Activated CD8-positive, alpha-beta T cell treated with anti-CD3 and anti-CD28 coated beads for 36 hours (primary cell): ENCODE data around the gene TM9SF1. TPM values are rescaled to one million over a fixed set of nuclear protein-coding genes. Genes with fewer than 3 reads are reported as not detected.
A peak's percentile ranks its signal among the peaks of the same experiment; 100 is the strongest.

Experiments
- ATAC-seq: fragments of 200-7000 bp; cut with Tn5 transposase; one replicate; pipeline ENCODE4 v1.10.0; 2021; ENCODE audit warnings: mild to moderate bottlenecking, moderate library complexity
- CTCF ChIA-PET: fragments of 350-600 bp; sonication (Branson Sonifier 250); formaldehyde crosslinking; loops from one replicate; lab custom pipeline; 2021; ENCODE audit warnings: antibody characterized with exemption; lab: Charles Lee
- POLR2A ChIA-PET: fragments of 350-600 bp; sonication (Branson Sonifier 250); formaldehyde crosslinking; loops from one replicate; lab custom pipeline; 2021; ENCODE audit warnings: antibody characterized with exemption; lab: Charles Lee
- DNase-seq: peaks from one replicate; pipeline ENCODE4 v3.0.0-alpha.2; 2020
- H3K27ac Mint-ChIP-seq: one replicate; pipeline ENCODE4 v1.8.0; 2021; ENCODE audit warnings: mild to moderate bottlenecking, mixed read lengths
- H3K27me3 Mint-ChIP-seq: one replicate; pipeline ENCODE4 v1.8.0; 2021; ENCODE audit warnings: mixed read lengths
- H3K36me3 Mint-ChIP-seq: one replicate; pipeline ENCODE4 v1.8.0; 2021; ENCODE audit warnings: low read depth, mixed read lengths
- H3K4me1 Mint-ChIP-seq: one replicate; pipeline ENCODE4 v1.8.0; 2021; ENCODE audit warnings: low read depth, mixed read lengths
- H3K4me3 Mint-ChIP-seq: one replicate; pipeline ENCODE4 v1.8.0; 2021; ENCODE audit warnings: mild to moderate bottlenecking, moderate library complexity, mixed read lengths
- H3K9me3 Mint-ChIP-seq: one replicate; pipeline ENCODE4 v1.8.0; 2021; ENCODE audit warnings: mixed read lengths
- intact Hi-C: fragments of 100-400 bp; cut with micrococcal nuclease; formaldehyde crosslinking; loops from one replicate; pipeline ENCODE4 v1.10.0; 2022
- total RNA-seq, 2 experiments: library from RNA; stranded (reverse); gene quantifications; one replicate each; pipeline ENCODE4 v1.2.3, GENCODE V29; 2021
- TF ChIP-seq, protein P1 (sequence below): fragments of 200-600 bp; IDR thresholded peaks from one replicate; pipeline ENCODE4 v1.8.0; 2022; ENCODE audit warnings: antibody characterized with exemption, mild to moderate bottlenecking

Gene TM9SF1
- total RNA-seq, 2 experiments from 2014 or later, result 16.3 to 18.0 TPM

DNA sequence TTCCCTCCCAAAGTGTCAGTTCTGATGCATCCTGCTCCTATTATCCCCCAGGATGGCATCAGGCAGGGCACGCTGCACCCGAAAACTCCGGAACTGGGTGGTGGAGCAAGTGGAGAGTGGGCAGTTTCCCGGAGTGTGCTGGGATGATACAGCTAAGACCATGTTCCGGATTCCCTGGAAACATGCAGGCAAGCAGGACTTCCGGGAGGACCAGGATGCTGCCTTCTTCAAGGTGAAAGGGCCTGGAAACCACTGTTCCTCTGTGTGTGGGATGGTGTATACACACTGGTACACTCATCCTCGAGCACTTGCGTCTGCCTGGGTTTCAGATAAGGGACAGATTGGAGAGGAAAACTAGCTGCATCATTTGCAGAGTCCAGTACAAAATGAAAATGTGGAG is 33.1 kb downstream of the TM9SF1 start:
- CTCF ChIA-PET, result interaction anchor here (0.9 to 5.0 kb wide), 18 partner anchors 8 to 269 kb away, joined by 3 to 91 read pairs (median 10); partner anchors contain the start of genes DCAF11, EMC9, IPO4 and MDP1
- Mint-ChIP-seq H3K4me3 (peak overlapping the region; percentile 91), H3K4me1 (peaks cover 39% of the 10 kb centered on the region), H3K9me3 (no peaks in the 10 kb centered on the region), H3K36me3 (peaks cover 61% of the 10 kb centered on the region), H3K27me3 (no peaks in the 10 kb centered on the region), H3K27ac (peak overlapping the region; percentile 99)
- POLR2A ChIA-PET, result interaction anchor here (0.6 to 7.3 kb wide), 21 partner anchors 10 to 81 kb away, joined by 3 to 178 read pairs (median 14); partner anchors contain the start of genes CHMP4A, DCAF11, EMC9 and IPO4
- ATAC-seq (no peak), DNase-seq (peak; percentile 49)
- TF ChIP-seq, protein P1, sequence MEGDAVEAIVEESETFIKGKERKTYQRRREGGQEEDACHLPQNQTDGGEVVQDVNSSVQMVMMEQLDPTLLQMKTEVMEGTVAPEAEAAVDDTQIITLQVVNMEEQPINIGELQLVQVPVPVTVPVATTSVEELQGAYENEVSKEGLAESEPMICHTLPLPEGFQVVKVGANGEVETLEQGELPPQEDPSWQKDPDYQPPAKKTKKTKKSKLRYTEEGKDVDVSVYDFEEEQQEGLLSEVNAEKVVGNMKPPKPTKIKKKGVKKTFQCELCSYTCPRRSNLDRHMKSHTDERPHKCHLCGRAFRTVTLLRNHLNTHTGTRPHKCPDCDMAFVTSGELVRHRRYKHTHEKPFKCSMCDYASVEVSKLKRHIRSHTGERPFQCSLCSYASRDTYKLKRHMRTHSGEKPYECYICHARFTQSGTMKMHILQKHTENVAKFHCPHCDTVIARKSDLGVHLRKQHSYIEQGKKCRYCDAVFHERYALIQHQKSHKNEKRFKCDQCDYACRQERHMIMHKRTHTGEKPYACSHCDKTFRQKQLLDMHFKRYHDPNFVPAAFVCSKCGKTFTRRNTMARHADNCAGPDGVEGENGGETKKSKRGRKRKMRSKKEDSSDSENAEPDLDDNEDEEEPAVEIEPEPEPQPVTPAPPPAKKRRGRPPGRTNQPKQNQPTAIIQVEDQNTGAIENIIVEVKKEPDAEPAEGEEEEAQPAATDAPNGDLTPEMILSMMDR, result no peak
- intact Hi-C loops, result no loop called here

DNA sequence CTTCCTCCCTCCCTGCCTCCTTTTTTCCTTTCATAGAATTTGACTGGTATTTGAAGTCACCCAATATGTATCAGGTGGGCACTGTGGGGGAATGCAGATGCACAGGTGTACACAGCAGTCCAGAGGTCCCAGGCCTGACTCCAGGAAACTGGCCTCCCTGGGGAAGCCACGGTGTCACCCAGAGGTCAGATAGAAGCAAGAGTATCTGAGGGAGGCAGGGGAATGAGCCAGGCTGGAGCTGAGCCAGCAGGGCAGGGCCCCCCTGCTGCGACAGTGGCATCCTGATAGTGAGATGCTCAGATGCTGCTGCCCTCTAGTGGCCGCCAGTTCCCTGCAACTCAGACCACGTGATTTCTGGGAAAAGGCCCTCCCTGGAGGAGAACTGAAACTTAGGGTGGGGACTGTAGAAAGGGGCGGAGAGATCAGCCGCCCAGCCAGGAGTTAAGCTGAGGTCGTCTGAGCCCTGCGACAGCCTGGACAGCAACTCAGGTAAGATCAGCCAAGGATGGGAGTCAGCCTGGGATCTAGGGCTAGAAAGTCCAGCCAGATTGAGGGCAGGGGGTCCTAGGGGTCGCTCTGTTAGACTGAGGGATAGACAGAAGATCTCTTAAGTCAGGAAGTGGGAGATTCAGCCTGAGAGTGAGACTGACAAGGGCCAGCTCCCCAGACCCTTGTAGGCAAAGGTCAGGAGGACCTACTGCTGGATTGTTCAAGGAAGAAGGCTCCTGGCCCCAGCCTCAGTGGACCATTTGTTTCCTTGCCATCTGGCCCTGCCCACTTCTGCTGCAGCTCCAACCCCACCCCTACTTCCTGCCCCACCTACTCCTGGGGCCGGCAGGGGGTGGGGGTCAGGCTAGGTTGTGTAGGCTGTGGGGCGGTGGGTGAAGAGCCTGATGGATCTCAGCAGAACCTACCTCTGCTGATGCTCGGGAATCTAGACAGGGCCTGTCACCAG is 34.1 kb downstream of the TM9SF1 start, which contains the start of gene IRF9:
Gene IRF9, plus strand, starts transcription at position 416 of the 955 bp plus-strand sequence. CDS start 880 bp downstream, outside the sequence.
- ChIA-PET POLR2A (interaction anchor here (0.5 to 7.3 kb wide), 32 partner anchors 11 to 269 kb away, joined by 3 to 178 read pairs (median 6); partner anchors contain the start of genes CBLN3, CHMP4A, DCAF11 and EMC9), CTCF (interaction anchor here (0.6 to 5.0 kb wide), 42 partner anchors 9 to 270 kb away, joined by 3 to 91 read pairs (median 6); partner anchors contain the start of genes CIDEB, DCAF11, DHRS1 and EMC9)
- peak; percentile 88 for ATAC-seq
- Mint-ChIP-seq H3K27me3 (no peaks in the 10 kb centered on the region), H3K4me1 (peaks cover 39% of the 10 kb centered on the region), H3K9me3 (no peaks in the 10 kb centered on the region), H3K36me3 (peaks cover 66% of the 10 kb centered on the region), H3K27ac (peak within 1 kb of the TSS; percentile 99), H3K4me3 (peak within 1 kb of the TSS; percentile 91)
- intact Hi-C loops, result no loop called here
- TF ChIP-seq, protein P1, result peak; percentile 81
- peak; percentile 99 for DNase-seq

DNA sequence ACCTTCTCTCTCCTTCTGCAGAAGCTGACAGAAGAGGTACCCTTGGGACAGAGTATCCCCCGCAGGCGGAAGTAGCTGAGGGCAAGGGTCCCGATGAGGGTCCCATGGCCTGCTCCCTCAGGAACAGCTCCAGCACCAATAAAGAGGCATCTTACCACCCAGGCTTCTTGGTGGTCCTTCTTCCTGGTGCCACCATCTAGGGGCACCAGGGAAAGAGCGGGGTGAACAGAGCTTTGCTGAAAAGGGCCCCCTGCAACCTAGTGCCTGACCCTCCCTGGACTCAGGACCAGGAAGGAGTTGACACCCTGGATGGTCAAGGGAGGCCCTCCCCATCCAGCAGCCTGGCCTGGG is 34.8 kb downstream of the TM9SF1 start:
- DNase-seq, result no peak
- no peak for ATAC-seq
- Mint-ChIP-seq H3K27ac (peak overlapping the region; percentile 99), H3K9me3 (no peaks in the 10 kb centered on the region), H3K27me3 (no peaks in the 10 kb centered on the region), H3K4me3 (peak overlapping the region; percentile 91), H3K4me1 (peaks cover 39% of the 10 kb centered on the region), H3K36me3 (peaks cover 67% of the 10 kb centered on the region)
- intact Hi-C loops, result no loop called here
- ChIA-PET POLR2A (interaction anchor here (0.5 to 7.3 kb wide), 22 partner anchors 12 to 269 kb away, joined by 3 to 178 read pairs (median 12); partner anchors contain the start of genes CBLN3, CHMP4A, DCAF11 and EMC9), CTCF (interaction anchor here (0.6 to 5.0 kb wide), 35 partner anchors 9 to 271 kb away, joined by 3 to 91 read pairs (median 6); partner anchors contain the start of genes CIDEB, DCAF11, DHRS1 and NOP9)
- TF ChIP-seq, protein P1, result no peak

DNA sequence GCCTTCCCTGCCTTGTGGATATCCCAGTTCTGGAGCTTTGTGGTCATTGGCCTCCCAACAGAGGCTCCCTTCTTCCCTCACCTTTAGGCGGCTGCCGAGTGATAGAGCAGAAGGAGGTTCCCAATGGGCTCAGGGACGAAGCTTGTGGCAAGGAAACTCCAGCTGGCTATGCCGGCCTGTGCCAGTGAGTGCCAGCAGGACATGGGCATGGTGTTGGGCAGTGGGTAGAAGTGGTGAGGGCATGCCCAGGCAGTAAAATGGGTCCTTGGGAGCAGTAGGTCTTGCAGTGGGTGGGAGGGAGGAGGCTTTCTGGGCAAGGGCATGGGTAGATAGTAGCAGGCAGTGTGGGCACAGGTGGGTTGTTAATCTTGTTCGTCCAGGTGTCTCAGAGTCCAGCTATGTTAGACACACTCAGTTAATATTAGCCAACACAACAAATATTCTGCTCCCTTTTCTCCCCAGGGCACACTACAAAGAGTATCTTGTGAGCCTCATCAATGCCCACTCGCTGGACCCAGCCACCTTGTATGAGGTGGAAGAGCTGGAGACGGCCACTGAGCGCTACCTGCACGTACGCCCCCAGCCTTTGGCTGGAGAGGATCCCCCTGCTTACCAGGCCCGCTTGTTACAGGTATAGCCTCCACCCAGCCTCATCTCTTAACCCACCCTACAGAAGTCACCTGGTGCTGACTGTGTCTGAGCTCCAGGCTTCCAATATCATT is 35.3 kb downstream of the TM9SF1 start:
- Mint-ChIP-seq H3K4me1 (peaks cover 37% of the 10 kb centered on the region), H3K36me3 (peaks cover 67% of the 10 kb centered on the region), H3K9me3 (no peaks in the 10 kb centered on the region), H3K27me3 (no peaks in the 10 kb centered on the region), H3K4me3 (no peak overlapping the region), H3K27ac (peak overlapping the region; percentile 99)
- DNase-seq (no peak), ATAC-seq (no peak)
- intact Hi-C loops, result no loop called here
- ChIA-PET CTCF (interaction anchor here (0.9 to 5.0 kb wide), 23 partner anchors 10 to 148 kb away, joined by 3 to 91 read pairs (median 8); partner anchors contain the start of genes CIDEB, DCAF11, NRL and PCK2), POLR2A (interaction anchor here (0.7 to 7.3 kb wide), 22 partner anchors 12 to 270 kb away, joined by 3 to 178 read pairs (median 12); partner anchors contain the start of genes CBLN3, CHMP4A, DCAF11 and EMC9)
- TF ChIP-seq, protein P1, result no peak
